ENCODE results near the gene DTX2.
"Not testable (repeated sequence)": the region's sequence is repeated elsewhere in the genome, so short reads cannot be mapped to it uniquely, and the experiment has no call there.

DNA sequence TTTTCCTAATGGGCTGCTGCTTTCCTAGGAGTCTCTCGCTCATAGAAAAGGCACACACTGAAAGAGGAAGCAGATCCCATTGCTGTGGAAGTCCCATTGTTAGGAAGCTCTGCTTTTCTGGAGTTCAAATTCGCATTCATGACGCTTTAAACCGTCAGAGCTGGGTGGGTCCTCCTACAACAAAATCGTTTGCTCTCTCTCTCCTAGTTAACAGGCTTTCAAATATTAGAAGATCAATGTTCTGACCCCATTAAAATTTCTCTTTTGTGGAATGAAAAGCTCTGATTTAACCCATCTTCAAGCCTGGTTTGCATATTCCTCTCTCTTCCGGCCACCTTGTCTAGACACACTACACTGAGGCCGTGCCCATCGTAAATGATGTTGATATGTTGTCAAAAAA, 81.7 kb downstream of the DTX2 start, which contains the start of gene SPDYE16:
- not testable (repeated sequence) for TF ChIP-seq SREBF2 (IDR thresholded peaks at IDR 0.05); EP300 (IDR thresholded peaks at IDR 0.05); ZFP36 (IDR thresholded peaks at IDR 0.05; ENCODE audit: borderline replicate concordance, partially characterized antibody); CHD4 (IDR thresholded peaks at IDR 0.05; ENCODE audit: borderline replicate concordance); HDAC2 (IDR thresholded peaks at IDR 0.05); HOXA7 (CRISPR knock-in tag; IDR thresholded peaks at IDR 0.05); TFCP2L1 (CRISPR knock-in tag; IDR thresholded peaks at IDR 0.05)
- TF ChIP-seq, protein P1, sequence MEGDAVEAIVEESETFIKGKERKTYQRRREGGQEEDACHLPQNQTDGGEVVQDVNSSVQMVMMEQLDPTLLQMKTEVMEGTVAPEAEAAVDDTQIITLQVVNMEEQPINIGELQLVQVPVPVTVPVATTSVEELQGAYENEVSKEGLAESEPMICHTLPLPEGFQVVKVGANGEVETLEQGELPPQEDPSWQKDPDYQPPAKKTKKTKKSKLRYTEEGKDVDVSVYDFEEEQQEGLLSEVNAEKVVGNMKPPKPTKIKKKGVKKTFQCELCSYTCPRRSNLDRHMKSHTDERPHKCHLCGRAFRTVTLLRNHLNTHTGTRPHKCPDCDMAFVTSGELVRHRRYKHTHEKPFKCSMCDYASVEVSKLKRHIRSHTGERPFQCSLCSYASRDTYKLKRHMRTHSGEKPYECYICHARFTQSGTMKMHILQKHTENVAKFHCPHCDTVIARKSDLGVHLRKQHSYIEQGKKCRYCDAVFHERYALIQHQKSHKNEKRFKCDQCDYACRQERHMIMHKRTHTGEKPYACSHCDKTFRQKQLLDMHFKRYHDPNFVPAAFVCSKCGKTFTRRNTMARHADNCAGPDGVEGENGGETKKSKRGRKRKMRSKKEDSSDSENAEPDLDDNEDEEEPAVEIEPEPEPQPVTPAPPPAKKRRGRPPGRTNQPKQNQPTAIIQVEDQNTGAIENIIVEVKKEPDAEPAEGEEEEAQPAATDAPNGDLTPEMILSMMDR (IDR thresholded peaks at IDR 0.05): not testable (repeated sequence)

Measured in A549 (cell line).